Activated CD8-positive, alpha-beta memory T cell treated with anti-CD3 and anti-CD28 coated beads for 24 hours (primary cell): ENCODE data around the gene RHBDL1.

Experiments
- DNase-seq: peaks from one replicate; pipeline ENCODE4 v3.0.0-alpha.2; 2020

The RHBDL1 gene

GRCh38 chr16:721765-722540, 46.5 kb downstream of the RHBDL1 start:
- DNase-seq: peak; percentile 74

- DNase-seq: no peak
These were observed 47.6 kb downstream of the RHBDL1 start for GRCh38 chr16:722835-723633.

GRCh38 chr16:723695-724094, 48.2 kb downstream of the RHBDL1 start:
- DNase-seq: no peak

GRCh38 chr16:724188-725040, 48.9 kb downstream of the RHBDL1 start:
- DNase-seq: no peak

- no peak for DNase-seq
These were observed 49.5 kb downstream of the RHBDL1 start for GRCh38 chr16:725041-725376.

GRCh38 chr16:725463-726187, 50.2 kb downstream of the RHBDL1 start:
- no peak for DNase-seq

GRCh38 chr16:726188-726437, 50.6 kb downstream of the RHBDL1 start:
- no peak for DNase-seq

- peak; percentile 88 for DNase-seq
These were observed 51.2 kb downstream of the RHBDL1 start, which contains the start of the genes CCDC78 and HAGHL for GRCh38 chr16:726438-727290. Gene CCDC78 (minus strand): TSS chr16:726443. CDS start chr16:726367, 76 bp downstream. Gene HAGHL (plus strand): TSS chr16:727106. CDS start chr16:727510, 404 bp downstream.

- peak; percentile 76 for DNase-seq
These were observed 52.0 kb downstream of the RHBDL1 start for GRCh38 chr16:727291-727977.
